Activated CD8-positive, alpha-beta memory T cell treated with anti-CD3 and anti-CD28 coated beads for 36 hours (primary cell): ENCODE data around the gene PUS10. TPM values are rescaled to one million over a fixed set of nuclear protein-coding genes. Genes with fewer than 3 reads are reported as not detected.

Source experiments
- CTCF ChIA-PET: fragments of 350-600 bp; sonication (Branson Sonifier 250); formaldehyde crosslinking; loops from one replicate; lab custom pipeline; 2021; ENCODE audit warnings: antibody characterized with exemption; lab: Charles Lee
- POLR2A ChIA-PET: fragments of 350-600 bp; sonication (Branson Sonifier 250); formaldehyde crosslinking; loops from one replicate; lab custom pipeline; 2021; ENCODE audit warnings: antibody characterized with exemption; lab: Charles Lee
- total RNA-seq, 2 experiments: library from RNA; stranded (reverse); gene quantifications; one replicate each; pipeline ENCODE4 v1.2.3, GENCODE V29; 2021

PUS10 gene
- total RNA-seq, 2 experiments from 2014 or later, result 8.7 to 8.8 TPM

- POLR2A ChIA-PET, result interaction anchor here (0.7 to 1.9 kb wide), 2 partner anchors 13 to 18 kb away, joined by 3 to 7 read pairs; partner anchors contain the start of gene REL
- CTCF ChIA-PET, result interaction anchor here (0.7 to 1.0 kb wide), 2 partner anchors 15 to 17 kb away, joined by 3 to 4 read pairs; no protein-coding TSS in a partner anchor
Observed at GRCh38 chr2:60899230-60899891, 118.7 kb downstream of the PUS10 start.

GRCh38 chr2:60898567-60898966 is 119.5 kb downstream of the PUS10 start:
- ChIA-PET POLR2A (interaction anchor here (1.9 kb wide), 1 partner anchor 17 kb away, joined by 7 read pairs; the partner anchor contains the start of gene REL), CTCF (no interaction called here)

Other genes starting within 250 kb of the PUS10 start
- gene REL, start 136.7 kb downstream of the PUS10 start, total RNA-seq, result 10 to 100 TPM; 55.3 TPM
- 10 to 100 TPM; 19.1 to 21.2 TPM for gene PEX13, start 535 bp downstream of the PUS10 start, total RNA-seq
- gene SANBR, start 47.6 kb upstream of the PUS10 start, total RNA-seq, result 1 to 10 TPM; 2.0 to 2.5 TPM
- 10 to 100 TPM; 10.5 to 11.9 TPM for gene C2orf74, start 143.9 kb upstream of the PUS10 start, total RNA-seq